NCI-H226 (cell line): ENCODE results near the gene FBXO11.
"Not testable (repeated sequence)": the region's sequence is repeated elsewhere in the genome, so short reads cannot be mapped to it uniquely, and the experiment has no call there.

ENCODE experiments used
- DNase-seq: peaks from one replicate; pipeline ENCODE4 v3.0.0-alpha.2; 2015

The FBXO11 gene

DNA sequence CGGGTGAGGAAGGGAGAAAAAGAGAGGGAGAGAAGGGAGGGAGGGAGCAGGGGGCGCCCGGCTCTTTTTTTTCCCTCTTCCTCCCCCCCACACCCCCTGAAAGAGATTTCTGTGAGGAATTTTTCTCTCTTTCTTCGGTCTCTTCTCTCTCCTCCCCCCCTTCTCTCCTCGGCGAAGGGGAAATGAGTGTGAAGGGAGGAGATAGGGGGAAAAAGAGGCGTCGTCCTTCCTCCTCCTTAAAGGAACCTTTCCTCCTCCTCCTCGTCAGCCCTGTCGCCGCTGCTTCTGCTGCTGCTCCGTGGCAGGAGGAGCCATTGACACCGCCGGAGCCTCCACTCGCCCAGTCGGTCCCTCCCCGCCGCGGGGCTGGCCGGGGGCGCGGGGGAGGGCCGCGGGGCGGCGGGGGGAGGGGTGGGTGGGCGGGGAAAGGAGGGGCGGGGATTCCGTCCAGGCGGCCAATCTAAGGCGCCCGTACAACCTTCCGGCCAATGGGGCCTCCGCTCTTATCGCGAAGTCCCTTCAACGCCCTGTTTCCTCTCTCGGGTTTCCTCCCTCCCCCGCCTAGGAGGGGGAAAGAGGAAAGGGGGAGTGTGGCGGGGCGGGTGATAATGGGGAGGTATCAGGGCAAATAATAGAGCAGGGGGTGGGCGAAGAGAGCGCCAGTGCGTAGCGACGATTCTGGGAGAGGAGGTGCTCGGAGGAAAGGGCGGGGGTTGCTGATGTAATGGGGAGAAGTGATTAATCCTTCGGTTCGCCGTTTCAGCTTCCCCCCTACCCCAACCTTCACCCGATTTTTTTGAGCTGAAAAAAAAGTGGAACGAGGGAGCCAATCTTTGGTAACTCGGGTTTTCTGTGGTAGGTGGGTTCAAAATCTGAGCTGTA lies at the start of gene FBXO11:
FBXO11 (minus strand) TSS at position 342 of the 882 bp plus-strand sequence. CDS start 778 bp downstream, outside the sequence.
- peak; percentile 99 for DNase-seq

DNA sequence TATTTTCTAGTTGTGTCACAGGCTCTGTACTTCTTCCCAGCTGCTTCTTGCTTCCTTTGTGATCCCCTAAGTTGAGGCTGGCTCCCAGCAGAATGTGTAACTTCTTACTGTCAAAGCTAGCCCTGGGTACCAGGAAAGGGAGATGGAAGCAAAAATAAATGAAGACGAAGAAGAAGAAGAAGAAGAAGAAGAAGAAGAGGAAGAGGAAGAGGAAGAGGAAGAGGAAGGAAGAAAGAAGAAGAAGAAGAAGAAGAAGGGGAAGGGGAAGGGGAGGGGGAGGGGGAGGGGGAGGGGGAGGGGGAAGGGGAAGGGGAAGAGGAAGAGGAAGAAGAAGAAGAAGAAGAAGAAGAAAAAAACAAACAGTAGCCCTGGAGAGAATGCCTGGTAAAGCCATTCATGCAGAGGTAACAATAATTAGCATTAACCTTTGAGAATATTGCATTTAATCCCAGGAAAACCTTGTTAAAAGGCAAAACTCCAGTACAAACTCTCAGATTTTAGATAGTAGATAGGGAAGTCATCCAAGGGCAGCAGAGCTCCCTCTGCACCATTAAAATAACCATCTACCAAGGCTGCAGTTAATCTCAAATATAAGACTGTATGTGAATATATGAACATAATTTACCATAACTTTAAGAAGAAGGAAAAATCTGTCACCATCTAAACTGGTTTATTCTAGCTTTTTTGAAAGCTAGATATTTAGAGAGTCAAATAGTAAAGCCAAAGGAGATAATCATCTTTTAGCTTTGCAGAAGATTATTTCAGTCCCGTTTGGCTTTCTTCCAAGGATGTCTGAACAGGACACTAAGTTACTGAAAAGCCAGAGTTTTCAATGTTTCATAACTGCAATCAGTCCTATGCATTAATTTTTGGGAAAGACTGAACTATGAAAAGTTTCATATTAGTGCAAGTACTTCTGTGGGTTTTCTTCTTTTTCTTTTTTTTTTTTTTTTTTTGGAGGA lies 44.3 kb upstream of the FBXO11 start:
- no peak for DNase-seq

DNA sequence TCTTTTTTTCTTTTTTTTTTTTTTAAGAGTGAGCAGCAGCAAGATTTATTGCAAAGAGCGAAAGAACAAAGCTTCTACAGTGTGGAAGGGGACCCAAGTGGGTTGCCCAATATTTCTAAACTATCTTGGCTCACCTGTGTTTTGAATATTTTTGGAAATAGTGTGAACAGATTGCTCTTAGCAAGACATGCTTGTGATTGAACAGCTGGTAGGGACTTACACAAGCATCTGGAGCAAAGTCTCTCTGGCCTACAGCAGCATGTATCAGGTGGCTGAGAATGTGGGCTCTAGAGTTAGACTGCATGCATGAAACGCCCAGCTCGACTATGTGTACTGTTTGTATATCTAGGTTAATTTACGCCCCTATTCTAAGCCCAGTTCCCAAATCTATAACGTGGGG lies 40.3 kb upstream of the FBXO11 start:
- DNase-seq = no peak

DNA sequence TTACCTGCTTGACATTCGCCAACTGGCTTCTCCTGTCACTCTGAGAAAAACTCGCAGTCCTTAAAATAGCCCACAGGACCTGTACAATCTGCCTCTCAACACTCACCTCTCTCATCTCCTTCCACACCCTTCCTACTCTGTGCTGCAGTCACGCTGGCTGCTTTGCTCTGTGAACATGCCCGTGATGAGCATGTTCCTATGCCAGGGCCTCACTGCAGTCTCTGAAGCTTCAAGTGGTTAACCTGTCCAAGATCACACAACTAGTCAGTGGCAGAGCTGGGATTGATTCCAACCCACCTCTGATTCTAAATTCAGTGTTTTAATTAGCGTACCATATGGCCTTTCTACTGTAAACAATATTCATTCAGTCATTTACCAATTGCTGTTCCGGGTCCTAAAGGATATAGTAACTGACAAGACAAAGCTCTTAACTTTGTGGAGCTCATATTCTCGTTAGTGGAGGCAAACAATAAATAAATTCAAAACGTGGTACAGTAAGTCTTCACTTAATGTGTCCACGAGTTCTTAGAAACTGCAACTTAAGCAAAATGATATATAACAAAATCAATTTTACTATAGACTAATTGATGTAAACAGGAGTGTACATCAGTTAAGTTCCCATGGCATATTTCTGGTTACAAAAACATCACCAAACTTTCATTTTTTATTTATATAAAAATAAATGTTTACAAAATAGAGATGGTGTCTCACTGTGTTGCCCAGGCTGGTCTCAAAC lies 38.9 kb upstream of the FBXO11 start:
- no peak for DNase-seq

DNA sequence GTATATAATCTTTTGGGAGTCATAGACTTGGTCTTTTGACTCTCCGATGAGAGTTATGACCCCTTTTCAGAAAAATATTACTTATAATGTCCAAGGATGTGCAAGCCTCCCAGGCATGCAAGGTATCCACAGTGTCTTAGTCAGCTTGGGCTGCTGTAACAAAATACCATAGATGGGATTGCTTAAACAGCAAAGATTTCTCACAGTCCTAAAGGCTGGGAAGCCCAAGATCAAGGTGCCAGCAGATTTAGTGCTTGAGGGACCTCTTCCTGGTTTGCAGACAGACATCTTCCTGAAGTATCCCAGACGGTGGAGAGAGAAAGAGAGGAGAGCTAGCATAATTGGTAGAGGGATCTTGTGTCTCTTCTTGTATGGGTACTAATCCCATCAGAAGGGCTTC lies 35.6 kb upstream of the FBXO11 start:
- no peak for DNase-seq

DNA sequence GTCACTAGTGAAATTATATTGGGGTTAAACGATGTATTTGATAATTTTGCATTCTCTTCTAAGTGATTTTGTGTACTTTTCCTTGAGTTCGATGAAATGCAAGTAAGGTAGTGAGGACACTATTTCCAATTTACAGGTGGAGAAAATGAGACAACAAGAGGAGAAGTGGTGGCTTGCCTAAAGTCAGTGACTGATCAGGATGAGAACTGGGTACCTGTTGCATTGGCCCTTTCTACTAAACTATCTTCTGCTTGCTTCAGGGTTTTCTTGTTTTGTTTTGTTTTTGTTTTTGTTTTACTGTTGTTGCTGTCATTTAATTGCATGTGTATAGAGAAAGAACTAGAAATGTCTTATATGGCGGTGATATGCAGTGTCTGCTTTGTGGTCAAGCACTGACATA lies 31.4 kb upstream of the FBXO11 start:
- no peak for DNase-seq

DNA sequence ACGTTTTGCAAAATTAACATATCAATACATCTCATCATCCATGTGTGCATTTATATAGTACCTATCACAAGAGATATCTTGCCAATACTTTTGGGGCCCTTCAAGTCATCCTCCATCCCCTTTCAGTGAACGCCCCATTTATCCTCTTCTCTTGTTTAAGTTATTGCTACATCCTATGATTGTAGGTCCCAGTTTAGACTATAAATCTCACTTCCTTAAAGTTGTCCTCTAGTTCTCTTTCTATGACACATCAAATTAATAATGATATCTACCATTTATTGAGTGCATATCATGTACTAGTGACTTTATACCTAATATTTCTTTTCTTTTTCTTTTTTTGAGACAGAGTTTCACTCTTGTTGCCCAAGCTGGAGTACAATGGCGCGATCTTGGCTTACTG lies 28.8 kb upstream of the FBXO11 start:
- DNase-seq = no peak

DNA sequence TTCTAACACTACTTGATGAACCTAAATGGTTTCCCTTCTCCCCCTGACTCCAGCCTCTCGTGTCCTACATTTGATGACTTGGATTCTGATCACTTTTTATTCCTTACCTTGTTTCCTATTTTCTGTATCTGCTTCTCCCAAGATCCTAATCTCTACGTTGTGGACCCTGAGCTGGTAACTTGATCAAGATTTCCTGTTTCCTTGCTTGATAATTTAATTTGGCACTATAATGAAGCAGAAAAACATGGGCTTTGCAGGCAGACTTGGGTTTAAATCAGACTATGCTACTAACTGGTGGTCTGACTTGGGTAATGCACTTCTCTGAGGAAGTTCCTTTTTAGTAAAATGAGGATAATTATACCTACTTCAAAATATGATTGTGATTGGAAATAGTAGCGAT lies 11.7 kb upstream of the FBXO11 start:
- DNase-seq = no peak

DNA sequence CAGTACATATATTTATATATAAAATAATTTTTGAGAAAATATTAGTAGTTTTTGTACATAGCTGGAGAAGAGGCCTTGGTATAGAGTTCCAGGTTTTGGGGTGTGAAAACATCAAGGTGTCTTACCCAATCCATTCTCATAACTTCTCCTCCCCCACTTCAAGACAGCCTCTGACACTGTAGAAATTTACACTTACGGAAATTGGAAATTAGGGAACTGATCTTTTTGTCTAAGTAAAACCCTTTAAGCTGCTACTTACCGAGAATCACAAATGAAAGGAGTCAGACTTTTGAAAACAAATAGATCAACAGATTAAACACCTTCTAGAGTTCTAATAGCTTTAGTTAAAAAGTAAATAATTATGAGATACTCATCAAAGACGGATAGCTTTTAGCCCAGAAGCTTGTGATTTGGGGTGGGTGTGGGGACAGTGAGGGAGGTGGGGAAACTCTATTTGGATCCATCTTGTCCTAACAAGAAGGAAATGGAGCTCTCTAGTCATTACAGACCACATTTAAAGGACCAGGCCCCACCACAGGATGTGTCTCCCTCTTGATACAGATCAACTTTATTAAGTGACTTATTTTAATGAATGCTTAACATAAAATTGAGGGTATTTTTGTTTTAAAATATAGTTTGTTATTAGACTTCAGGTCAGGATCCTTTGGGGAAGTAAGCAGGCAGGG lies 11.1 kb upstream of the FBXO11 start:
- DNase-seq = no peak

DNA sequence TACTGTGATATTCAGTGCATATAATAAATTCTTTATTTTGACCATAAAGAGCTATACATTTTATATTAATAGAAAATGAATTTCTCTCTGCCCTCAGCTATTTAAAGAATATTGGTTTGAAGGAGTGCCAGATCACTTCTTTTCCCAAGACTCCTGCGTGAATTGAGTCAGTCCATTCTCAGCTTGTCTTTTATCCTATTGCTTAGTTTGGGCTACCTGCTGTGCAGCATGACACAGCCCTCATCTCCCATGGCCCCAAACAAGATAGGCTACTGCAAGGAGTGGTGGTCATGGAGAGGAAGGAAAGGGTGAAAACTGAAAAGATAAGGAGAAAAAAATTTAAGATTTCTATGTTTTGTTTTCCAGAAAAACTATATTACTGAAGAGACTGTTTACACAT lies 10.1 kb upstream of the FBXO11 start:
- DNase-seq = no peak

DNA sequence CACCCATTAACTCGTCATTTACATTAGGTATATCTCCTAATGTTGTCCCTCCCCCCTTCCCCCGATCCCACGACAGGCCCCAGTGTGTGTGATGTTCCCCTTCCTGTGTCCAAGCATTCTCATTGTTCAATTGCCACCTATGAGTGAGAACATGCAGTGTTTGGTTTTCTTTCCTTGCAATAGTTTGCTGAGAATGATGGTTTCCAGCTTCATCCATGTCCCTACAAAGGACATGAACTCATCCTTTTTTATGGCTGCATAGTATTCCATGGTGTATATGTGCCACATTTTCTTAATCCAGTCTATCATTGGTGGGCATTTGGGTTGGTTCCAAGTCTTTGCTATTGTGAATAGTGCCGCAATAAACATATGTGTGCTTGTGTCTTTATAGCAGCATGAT lies 4.4 kb upstream of the FBXO11 start:
- not testable (repeated sequence) for DNase-seq

DNA sequence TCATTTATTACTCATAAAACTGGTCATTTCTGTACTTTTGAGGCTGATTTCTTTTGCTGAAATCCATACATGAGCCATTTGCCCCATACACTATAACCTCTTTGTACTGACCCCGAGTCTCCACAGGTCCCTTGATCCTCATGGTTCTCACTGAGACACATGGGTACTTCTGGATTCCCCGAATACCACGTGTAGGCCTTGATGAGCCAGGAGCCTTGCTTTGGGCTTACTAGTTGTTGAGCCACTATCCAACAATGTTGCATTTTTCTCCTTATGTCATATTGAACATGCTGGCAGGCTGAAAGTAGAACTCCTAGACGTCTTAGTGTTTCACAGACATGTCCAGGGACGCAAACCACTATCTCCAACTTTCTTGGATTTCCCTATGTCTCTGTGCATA lies 2.4 kb upstream of the FBXO11 start:
- no peak for DNase-seq

DNA sequence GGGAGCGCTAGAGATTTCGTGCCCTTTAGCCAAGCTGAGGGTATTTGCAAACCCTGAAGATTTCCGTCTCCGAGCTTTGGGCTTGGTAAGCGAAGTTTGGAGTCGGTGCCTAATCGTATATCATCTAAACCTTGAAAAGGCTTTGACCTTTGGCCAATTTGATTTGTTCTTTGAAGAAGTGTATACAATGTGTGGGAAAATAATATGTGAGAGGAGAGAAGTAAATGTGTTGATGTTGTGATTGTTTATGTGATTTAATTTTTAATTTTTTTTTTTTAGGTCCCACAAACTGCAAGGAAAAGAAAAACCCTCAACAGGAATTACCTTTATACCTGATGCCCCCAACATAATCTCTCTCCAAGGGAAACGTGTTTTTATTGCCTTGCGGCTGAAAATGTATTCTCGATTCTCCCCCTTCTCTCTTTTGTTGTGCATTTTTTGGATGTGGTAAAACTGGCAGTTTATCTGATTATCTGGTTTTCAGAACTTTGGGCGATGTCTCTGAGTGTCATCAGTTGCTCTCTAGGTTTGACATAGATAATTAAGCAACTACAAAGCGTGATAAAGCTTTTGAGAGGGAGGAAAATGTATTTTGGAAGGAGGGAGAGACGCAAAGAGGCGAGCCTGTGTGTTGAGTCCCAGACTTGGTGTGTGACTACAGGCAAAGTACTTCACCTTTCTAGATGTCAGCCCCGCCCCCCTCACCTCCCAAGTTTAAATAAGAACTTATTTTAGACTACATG lies 912 bp upstream of the FBXO11 start:
- DNase-seq = no peak

DNA sequence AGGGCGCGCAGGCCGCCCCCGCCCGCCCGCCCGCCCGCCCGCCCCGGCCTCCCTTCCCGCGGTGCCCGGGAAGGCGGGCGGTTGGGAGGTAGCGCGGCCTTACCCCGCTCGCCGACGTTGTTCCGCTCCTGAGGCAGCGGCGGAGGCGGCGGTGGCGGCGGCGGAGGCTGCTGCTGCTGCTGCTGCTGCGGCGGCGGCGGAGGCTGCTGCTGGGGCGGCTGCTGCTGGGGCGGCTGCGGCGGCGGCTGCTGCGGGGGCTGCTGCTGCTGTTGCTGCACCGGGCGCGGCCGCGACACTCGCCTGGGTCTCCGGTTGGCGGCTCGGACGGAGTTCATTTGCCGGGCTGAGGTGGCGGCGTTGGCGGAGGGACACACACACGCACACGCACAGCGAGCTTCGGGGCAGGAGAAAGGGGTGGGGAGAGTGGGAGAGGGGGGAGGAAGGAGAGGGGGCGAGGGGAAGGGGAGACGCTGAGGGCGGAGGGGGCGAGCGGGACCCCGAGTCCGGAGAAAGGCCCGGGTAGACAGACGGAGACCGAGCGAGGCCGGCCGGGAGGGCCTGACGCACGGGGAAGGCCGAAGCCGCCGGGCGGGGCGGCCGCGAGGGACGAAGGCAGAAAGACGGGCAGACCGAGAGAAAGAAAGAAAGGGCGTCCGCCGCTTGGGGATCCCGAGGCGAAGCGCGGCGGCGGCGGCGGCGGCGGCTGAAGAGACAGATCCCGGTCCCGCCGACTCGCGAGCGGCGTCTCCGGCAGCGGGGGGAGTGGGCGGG lies 727 bp downstream of the FBXO11 start:
- DNase-seq = peak; percentile 3

DNA sequence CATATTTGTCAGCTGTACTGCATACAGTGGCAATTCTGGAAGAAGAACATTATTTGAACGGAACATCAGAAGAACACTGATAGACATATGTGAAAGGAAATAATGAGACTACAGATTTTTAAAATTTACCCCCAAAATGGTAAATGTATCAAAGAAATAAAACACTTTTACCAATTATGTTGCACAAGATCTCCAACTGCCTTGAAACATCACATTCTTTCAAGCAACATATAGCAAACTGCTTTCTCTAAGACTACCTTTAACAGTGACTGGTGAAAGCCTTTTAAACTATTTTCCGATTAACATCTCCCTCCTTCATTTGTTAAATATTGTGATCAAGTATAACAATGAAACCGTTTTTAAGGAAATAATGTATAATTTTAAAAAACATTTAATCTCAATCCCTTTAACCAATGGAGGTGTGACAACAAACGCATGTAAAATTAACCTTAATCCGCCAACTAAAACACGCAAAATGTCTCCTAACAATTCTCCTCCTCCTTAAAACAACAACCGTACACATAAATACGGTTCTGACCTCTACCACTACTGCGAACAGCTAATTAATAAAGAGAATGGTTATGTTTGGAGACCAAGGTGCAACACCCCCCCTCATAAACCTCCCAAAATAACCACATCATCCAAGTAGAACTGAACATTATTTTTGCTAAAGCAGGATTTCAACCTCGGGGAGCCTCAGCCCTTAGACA lies 2.4 kb downstream of the FBXO11 start:
- DNase-seq = no peak

DNA sequence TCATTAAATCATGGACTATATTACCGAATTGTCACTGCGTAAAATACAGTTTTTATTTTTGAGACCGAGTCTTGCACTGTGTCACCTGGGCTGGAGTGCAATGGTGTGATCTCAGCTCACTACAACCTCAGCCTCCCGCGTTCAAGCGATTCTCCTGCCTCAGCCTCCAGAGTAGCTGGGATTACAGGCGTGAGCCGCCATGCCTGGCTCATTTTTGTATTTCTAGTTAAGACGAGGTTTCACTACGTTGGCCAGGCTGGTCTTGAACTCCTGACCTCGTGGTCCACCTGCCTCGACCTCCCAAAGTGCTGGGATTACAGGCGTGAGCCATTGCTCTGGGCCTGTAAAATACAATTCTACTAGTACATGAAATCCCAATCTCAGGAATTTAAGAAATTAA lies 4.4 kb downstream of the FBXO11 start:
- not testable (repeated sequence) for DNase-seq

DNA sequence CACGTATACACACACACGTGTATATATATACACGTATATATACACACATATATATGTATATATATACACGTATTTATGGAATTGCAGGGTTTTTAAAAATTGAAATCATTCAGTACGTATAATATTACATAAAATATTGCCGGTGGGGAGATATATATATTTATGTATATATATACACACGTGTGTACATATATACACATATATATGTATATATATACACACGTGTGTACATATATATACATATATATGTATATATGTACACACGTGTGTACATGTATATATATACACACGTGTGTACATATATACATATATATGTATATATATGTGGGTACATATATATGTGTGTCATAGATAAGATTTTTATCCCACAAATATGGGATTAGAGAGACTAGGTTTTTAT lies 5.4 kb downstream of the FBXO11 start:
- DNase-seq = no peak

DNA sequence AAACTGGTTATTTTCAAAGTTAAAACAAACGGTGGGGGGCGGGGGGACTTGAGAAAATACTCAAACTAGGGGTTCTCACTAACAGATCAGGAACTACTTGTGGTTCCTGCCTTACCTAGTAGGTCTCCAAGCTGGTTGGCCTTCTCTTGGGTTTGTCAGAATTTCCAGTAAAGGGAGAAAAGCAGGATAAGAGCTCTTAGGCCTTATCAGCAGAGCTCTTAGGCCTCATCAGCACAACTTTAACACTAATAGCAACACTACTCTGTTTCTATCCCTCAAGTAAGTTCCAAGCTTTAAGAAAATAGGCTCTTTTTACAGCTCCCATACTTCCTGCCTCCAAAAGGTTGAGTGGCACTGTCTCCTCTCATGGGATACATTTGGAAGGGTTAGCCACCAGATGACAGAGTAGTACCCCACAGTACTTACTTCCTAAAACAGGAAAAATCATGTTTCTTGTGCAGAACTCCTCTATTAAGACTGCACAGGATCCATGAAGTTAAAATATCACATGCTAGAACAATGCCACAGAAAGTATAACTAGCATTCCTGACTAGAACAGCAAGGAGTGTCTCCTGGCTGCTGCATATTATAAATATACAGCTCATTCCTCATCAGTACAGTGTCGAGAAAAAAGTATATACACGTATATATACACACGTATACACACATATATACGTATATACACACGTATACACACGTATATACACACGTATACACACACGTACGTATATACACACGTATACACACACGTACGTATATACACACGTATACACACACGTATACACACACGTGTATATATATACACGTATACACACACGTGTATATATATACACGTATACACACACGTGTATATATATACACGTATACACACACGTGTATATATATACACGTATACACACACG lies 6.1 kb downstream of the FBXO11 start:
- no peak for DNase-seq
